Activated CD4-positive, alpha-beta T cell treated with anti-CD3 and anti-CD28 coated beads, Interleukin-2, amount 50 U/mL, for 24 hours (primary cell): Measurements from ENCODE around the gene MPPE1.
"Not testable (repeated sequence)": the region's sequence is repeated elsewhere in the genome, so short reads cannot be mapped to it uniquely, and the experiment has no call there.

ENCODE experiments used
- DNase-seq, 2 donors: peaks; one replicate each; pipeline ENCODE4 v3.0.0-alpha.2; 2020; ENCODE audit warnings: low read depth in 1 of 2, low spot score in 1 of 2

The MPPE1 gene, protein sequence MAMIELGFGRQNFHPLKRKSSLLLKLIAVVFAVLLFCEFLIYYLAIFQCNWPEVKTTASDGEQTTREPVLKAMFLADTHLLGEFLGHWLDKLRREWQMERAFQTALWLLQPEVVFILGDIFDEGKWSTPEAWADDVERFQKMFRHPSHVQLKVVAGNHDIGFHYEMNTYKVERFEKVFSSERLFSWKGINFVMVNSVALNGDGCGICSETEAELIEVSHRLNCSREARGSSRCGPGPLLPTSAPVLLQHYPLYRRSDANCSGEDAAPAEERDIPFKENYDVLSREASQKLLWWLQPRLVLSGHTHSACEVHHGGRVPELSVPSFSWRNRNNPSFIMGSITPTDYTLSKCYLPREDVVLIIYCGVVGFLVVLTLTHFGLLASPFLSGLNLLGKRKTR

DNA sequence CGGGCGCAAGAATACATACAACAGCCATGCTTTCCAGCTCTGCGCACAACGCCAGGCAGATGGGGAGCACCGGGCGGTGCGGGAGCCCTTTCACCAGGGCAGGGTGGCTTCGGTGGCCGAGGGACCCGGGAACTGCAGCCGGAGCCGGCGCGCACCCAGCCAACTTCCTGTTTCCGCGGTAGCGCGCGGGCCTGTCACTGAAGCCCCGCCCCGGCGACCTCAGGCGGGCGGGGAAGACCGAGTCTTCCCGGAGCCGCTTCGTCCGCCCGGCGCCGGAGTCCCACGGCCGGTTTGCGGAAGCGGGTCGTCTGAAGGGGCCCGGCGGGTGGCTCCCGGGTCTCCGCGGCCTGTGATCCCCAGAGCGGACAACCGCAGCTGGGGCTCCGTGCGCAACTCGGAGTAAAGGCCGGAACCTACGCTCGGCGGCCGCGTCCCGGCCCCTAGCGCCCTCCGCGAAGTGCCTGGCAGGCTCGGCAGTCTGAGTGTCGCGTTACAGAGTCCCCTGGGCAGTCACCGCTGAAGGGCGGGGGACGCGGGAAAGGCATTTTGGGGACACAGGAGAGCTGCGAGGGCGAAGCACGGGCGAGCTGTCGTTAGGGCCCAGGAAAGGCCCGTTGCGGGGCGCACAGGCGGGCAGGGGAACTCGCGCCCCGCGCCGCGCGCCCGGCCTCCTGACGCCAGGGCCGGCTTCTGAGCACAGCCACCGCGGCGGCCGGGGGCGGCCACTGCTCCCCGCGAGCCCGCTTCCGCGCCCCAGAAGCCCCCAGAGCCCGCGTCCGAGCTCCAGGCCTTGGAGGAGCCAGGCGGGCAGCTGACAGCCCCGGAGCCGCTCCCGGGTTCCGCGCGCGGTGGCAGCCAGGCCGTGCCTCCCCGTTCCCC, at the start of gene MPPE1:
Gene MPPE1 (minus strand): TSS at position 136 of the 879 bp plus-strand sequence. CDS start 11,053 bp downstream, outside the sequence.
- DNase-seq, result peak; percentile 68 to 75

DNA sequence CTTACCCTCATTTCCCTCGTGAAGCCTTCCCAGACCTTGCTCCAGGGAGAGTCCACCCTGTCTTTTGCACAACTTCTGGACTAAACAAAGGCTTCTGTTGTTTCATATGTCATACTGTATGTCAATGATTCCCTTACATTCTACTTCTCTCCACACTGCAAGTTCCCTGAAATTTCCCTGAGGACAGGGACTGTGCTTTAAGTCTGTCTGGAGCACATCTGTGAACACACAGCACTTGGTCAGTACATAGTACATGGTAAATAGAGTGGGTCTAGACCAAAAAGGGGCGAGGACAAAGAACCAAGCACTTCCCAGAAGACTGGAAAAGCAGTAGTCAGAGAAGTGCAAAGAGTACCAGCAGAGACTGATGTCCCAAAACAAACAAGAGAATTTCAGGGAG, 49.5 kb upstream of the MPPE1 start:
- no peak for DNase-seq

DNA sequence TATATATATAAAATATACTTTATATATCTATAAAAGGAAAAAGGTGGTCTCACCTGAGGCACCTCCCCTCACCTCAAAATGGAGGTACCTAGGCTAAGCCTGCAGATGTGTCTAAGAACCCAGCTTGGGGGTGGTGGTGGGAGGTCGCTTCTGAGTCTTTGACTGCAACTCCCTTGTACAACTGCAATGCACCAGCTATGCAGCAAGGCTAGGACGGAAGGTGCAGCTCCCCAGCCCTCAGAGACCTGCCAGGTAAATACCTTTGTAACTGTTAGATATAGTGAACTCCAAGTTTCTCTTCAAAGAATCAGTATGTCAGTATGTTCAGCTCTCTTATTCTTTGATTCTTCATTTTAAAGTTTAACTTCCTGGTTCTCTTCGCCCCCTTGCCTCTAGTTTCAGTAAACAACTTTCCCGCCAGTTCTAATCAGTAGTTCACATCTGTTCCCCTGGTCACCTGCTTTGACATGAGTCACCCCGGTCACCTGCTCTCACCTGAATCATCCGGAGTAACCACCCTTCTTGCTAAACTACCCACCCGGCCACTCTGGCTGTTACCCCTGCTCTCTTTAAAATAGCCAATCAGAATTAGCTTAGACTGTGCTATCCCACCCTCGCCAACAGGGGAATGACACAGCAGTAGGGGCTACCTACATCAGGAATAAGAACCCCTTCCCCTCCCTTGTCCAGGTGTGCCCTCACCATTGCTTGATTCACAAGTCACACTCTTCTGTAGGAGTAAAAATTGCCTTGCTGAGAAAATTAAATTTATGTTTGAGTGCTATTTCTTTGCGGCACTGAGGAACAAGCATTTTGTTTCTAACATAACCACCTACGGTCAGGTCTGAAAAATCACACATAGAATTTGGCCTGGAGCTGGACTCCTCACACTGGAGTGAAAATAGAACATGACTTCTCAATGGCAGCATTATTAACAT, 48.5 kb upstream of the MPPE1 start:
- DNase-seq, result no peak

DNA sequence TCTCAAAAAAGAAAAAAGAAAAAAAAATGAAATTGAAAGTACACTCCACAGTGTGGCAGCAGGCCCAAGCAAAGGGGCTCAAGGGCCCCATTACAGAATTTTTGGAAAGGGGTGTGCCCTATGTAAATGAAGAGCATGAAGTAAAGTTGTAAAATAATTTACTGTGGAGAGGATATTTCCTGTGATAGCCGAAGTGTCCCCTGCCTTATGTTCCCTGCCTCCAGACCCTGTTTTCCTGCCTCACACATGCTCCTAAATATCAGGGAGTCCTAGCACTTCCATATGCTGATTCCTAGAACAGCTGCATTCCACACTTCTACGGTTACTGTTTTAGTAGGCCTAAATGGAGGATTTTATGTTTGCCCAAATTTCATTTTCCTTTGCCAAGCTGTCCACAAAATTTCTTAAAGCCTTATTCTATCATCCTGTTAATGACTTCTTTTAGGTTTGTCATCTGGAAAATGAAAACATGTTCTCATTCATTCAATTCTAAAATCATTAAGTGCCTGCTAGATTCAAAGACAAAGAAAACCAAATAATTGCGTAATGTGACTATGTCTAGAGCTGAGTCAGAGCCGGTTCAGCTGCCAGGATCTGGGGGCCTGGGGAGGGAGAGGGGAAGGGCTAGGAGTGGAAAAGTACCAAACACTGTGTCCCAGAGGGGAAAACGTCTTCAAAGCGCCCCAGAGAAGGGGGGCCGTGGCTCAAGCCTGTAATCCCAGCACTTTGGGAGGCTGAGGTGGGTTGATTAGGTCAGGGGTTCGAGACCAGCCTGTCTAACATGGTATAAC, 47.3 kb upstream of the MPPE1 start:
- no peak for DNase-seq

DNA sequence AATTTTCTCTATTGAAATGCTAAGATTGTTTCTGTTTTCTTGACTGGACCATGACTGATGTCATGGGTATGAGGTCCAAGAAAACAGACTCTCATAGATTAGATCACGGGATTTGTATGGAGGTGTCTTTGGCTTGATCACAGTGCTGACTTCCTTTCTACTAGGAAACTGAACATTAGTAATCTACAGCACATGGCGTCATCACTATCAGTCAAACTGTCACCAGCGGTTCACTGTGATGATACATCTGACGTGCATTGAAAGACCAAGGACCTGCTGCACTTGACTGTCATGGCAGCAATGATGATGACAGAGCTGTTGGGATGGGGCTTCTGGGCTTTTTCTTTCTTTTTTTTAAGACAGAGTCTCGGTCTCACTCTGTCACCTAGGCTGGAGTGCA, 45.0 kb upstream of the MPPE1 start:
- no peak for DNase-seq

DNA sequence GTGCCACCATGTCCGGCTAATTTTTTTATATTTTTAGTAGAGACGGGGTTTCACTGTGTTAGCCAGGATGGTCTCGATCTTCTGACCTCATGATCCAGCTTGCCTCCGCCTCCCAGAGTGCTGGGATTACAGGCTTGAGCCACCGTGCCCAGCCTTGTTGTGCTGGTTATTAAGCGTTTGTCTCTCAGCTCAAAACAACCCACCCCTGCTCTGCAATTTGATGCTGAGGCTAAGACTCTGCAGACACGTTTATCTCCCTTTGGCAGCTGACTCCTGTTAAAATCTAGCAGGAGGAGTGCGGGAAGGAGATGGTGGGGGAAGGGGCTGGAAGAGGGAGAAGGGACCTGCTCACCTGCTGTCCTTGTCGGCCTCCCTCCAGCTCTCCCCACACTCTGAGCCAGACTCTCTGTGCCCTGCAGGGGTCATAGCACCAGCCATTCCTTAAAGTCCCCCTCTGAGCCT, 43.3 kb upstream of the MPPE1 start:
- DNase-seq, result no peak

DNA sequence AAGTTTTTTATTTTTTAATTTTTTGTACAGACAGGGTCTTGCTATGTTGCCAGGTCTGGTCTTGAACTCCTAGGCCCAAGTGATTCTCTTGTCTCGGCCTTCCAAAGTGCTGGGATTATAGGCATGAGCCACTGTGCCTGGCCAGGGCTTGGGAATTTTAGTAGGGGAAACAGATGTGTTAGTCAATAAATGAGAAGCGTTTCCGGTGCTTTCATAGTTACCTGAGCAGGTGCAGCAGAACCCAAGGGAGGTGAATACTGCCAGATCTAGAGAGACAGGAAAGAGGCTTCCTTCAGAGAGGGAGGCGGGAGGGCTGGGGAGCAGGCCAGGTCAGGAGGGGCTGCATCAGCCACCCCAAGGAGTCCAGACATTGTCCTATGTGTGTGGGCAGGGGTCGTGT, 42.7 kb upstream of the MPPE1 start:
- no peak for DNase-seq

DNA sequence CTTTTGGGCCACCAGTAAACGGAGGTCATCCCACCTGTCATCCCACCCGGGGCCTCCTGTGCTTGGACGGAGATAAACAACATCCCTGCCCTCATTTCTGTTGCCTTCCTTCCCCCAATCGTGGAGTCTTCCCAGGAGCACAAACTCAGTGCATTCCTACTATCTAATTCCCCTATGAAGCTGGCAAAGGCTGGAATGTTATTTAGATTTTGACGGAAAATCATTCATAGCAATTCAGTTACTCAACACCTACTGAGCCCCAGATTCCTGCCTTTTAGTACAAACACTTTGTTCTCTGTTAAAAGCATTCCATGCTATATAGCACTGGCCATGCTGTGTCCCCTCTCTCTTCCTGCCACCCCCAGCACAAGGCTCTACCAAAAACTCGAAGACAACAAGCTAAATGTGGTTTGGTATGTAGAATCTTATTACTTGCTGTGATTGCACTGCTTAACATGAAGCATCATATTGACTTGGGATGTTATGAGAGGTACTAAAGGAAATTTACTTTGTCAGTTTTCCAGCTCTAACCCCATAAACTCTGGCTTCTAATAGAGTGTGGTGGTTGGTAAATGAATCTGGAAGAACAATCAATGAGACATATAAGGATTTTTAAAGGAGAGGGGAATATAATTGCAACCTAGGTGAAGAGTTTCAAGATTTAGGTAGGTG, 40.9 kb upstream of the MPPE1 start:
- no peak for DNase-seq

DNA sequence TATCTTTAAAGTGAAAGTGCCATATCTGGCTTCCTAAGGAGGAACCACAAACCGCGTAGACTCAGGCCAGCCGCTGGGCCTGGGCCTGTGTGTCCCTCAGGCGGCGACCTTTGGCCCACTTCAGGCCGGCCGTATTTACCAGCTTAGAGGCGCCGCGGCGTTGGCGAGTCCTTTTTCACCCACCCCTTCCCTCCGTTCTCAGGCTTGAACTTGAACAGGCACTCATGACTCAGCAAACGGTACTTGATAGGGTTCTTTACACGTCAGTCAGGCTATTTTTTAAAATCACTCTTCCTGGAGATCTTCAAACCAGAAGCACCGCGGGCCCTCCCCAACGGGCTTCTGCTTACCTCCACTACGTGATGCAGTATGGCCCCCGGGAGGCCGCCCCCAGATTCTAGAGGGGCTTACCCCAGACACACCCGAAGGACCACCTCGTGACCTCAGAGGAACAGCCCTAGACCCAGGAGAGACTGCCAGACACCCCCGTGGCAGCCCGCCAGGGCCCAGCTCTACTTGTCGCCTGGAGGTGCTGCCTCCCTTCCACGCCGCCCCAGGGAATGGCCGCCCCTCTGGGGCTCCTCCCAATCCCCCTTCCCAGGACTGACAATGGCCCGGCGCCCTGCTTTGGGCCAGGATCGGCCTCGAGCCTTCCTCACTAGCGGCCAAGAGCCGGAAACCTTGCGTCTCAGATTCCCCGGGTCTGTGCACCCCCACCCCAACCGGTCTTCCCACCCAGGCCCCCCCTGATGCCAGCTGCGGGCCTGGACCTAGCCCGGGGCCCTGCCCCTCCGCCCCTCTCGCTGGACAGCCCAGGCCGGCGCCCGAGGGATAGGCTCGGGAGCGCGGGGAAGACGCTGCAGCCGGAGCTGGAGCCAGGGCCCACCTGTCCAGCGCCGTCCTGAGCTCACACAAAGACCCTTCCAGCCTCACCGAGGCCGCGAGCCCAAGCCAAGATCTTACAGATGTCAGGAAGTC, 39.4 kb upstream of the MPPE1 start:
- DNase-seq, result peak; percentile 47 to 65

DNA sequence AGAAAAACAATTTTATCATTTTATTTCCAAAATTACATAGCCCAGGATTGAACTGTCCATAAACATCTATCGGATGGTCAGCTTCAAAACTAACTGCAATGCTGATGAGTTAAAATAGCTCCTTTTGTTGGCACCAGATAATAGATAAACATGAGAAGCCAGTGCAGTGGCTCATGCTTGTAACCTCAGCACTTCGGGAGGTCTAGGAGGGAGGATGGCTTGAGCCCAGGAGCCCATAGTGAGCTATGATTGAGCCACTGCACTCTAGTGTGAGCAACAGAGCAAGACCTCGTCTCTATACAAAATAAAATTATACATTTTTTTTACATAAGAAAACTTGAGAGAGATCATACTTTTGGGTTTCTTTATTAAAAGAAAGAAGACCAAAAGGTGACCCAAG, 38.6 kb upstream of the MPPE1 start:
- no peak for DNase-seq

DNA sequence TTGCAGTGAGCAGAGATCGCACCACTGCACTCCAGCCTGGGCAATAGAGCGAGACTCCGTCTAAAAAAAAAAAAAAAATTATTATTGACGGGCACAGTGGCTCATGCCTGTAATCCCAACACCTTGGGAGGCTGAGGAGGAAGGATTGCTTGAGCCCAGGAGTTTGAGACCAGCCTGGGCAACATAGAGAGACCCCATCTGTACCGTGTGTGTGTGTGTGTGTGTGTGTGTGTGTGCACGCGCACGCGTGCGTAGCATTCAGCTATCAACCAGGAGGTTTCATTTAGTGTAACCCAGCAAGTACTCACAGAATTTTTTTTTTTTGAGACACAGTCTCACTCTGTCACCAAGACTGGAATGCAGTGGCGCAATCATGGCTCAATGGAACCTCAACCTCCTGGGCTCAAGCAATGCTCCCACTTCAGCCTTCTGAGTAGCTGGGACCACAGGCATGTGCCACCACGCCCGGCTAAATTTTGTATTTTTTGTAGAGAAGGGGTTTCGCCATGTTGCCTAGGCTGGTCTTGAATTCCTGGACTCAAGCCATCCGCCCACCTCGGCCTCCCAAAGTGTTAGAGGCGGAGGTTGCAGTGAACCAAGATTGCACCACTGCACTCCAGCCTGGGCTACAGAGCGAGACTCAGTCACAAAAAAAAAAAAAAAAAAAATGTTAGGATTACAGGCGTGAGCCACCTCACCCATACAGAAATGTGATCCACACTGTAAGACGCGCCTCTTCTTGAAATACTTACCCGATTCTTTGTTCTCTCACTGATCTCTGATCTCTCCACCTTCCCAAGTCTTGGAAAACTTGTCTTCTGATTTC, 37.9 kb upstream of the MPPE1 start:
- DNase-seq, result not testable (repeated sequence)

DNA sequence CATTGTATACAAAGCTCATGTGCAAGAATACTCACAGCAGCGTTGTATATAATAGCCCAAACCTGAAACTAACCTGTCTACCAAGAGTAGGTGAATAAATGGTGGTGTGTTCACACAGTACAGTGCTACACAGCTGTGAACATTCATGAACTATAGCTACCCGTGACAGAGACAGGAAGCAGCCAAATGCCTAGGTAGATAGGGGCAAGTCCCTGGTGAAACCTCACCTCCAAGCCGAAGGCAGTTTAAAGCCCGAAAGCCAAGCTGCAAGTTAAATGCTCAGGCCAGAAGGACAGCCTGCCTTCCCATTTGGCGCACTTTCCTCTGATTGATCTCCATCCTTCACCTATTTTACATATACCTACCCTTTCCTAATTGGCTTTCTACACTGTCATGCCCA, 36.7 kb upstream of the MPPE1 start:
- no peak for DNase-seq

DNA sequence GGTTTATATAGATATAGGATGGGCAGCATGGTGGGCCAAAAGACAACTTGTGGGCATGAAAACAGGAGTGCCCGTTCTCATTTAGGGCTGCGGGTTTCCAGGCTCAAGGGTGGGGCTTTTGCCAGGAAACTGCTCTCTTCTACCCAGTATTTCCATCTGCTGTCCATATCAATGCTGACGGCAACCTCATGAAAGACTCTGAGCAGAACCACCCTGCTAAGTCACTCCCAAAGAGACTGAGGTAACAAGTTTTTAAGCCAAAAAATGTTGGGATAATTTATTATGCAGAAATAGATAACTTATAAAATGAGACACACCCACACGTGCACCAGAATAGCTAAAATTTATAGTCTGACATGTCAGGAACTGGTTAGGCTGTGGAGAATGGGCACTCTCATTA, 36.1 kb upstream of the MPPE1 start:
- DNase-seq, result no peak

DNA sequence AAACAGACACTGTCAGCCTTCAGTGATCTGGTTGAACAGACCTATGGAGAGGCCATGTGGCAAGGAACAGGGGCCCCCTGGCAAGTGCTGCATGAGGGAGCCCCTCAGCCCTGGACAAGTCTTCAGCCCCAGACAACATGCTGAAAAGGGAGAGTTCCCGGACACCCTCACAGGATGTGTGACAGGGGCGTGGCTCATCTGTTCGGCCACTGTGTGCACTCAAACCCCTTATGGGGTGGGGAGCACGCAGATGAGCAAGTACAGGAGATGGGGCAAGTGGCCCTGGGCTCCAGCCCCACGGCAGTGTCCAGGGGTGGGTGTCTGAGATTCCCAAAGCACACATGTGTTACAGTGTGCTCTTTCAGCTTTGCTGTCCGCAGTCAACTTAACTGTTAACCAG, 35.4 kb upstream of the MPPE1 start:
- DNase-seq, result no peak

DNA sequence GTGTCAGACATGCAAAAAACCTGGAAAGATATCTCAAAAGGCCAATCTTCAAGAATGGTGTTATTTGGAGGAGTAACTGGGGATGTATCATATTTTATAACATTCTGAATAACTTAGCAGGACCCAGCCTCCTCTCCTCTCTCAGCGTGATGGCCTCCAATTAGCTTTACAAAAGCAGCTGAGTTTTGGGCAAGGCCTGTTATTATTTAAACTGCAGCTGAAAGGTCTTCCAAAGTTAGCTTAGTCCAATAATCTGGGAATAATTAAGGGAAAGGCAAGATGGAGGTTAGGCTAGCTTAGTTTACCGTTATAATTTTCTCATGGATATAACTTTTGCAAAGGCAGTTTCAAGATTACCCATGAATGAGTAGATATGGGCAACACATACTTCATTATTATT, 32.8 kb upstream of the MPPE1 start:
- DNase-seq, result no peak

DNA sequence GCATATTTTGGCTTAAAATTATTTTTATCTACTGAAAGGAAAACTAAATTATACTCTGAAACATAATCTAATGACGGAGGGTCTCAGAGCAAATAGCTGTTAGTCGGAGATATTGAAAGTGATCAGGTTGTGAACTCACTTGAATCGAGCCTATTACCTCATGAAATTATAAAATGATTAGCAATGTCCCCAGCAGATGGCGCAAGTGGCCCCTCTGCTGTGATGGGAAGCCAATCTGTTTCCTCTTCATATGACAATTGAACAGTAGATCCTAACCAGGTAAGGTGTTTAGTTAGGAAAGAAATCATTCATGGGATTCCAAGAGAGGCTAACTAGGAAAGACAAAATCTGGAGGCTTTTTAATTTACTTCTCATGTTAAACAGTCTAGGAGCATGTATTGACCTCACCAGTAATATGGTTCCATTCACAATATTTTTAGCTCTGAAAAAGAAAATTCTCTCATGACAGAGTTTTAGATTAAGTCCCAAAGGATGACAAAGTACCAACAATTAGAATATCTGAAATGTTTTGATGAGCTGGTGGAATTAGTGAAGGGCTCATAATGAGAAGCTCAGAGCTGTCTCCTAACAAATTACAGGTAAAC, 29.9 kb upstream of the MPPE1 start:
- peak; percentile 50 to 73 for DNase-seq

DNA sequence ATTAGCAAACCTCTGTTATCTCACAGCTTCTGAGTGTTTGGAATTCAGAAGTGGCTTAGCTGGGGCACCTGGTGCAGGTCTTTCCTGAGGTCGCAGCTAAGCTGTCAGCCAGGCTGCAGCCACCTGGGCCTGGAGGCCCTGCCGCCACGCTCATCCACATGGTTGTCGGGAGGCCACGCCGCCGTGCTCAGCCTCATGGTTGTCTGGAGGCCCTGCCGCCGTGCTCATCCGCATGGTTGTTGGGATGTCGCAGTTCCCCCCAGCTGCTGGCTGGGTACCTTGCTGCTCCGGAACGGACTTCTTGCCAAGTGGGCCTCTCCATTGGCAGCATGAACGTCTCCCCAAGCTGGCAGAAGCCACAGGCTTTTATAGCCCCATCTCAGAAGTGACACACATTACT, 24.3 kb upstream of the MPPE1 start:
- no peak for DNase-seq
